ENCODE data around the gene CRAMP1.

Gene CRAMP1

DNA sequence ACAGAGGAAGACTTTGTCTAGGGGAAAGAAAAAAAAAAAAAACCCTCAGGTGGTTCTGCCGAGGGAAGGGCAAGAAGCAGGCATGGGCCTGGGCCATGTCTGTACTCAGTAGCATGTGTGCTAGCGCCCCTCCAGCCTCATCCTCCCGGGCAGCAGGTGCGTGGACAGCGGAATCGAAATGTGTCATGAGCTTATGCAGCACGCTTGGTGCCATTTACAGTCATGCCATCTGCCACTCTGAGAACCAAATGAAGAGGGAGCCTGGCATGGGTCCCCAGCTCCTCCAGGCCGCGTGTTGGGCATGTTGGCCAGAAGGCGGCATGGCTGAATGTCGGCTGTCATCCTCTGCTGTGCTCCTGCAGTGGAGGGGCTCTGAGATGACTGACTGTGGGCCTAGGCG, 31.4 kb downstream of the CRAMP1 start:
- Histone ChIP-seq H3K36me3 (ENCODE audit: control insufficient read depth, insufficient read depth, low read length) (peaks cover 98% of the 10 kb centered on the region), H3K9me3 (ENCODE audit: control insufficient read depth, low read length) (no peaks in the 10 kb centered on the region), H3K4me3 (ENCODE audit: extremely low read depth, insufficient read depth, low read length, poor library complexity, severe bottlenecking) (no peak overlapping the region), H3K4me1 (ENCODE audit: control insufficient read depth, insufficient read depth, low read length, poor library complexity, severe bottlenecking) (peaks cover 4% of the 10 kb centered on the region), H3K27ac (ENCODE audit: low read depth, low read length, severe bottlenecking) (no peak overlapping the region)
- 94 to 98% methylated on average over 12 of the region's 12 CpGs for WGBS, 2 experiments (ENCODE audit: insufficient coverage in 2 of 2)

- WGBS, 2 experiments (ENCODE audit: insufficient coverage in 2 of 2) = 86 to 91% methylated on average over 8 to 11 of the region's 13 CpGs
- Histone ChIP-seq H3K27ac (ENCODE audit: low read depth, low read length, severe bottlenecking) (no peak overlapping the region), H3K4me1 (ENCODE audit: control insufficient read depth, insufficient read depth, low read length, poor library complexity, severe bottlenecking) (peaks cover 4% of the 10 kb centered on the region), H3K4me3 (ENCODE audit: extremely low read depth, insufficient read depth, low read length, poor library complexity, severe bottlenecking) (no peak overlapping the region), H3K36me3 (ENCODE audit: control insufficient read depth, insufficient read depth, low read length) (peaks cover 87% of the 10 kb centered on the region), H3K9me3 (ENCODE audit: control insufficient read depth, low read length) (no peaks in the 10 kb centered on the region)
Measured at GRCh38 chr16:1645914-1646525, 33.9 kb downstream of the CRAMP1 start.

GRCh38 chr16:1647856-1648255, 35.7 kb downstream of the CRAMP1 start:
- Histone ChIP-seq H3K9me3 (ENCODE audit: control insufficient read depth, low read length) (no peaks in the 10 kb centered on the region), H3K36me3 (ENCODE audit: control insufficient read depth, insufficient read depth, low read length) (peaks cover 87% of the 10 kb centered on the region)
- WGBS, 2 experiments (ENCODE audit: insufficient coverage in 2 of 2) = 98 to 99% methylated on average over 13 of the region's 13 CpGs

GRCh38 chr16:1650131-1650530, 38.0 kb downstream of the CRAMP1 start:
- peaks cover 4% of the 10 kb centered on the region for H3K4me1 ChIP-seq (ENCODE audit: control insufficient read depth, insufficient read depth, low read length, poor library complexity, severe bottlenecking)
- H3K27ac ChIP-seq (ENCODE audit: low read depth, low read length, severe bottlenecking) = no peak overlapping the region
- WGBS, 2 experiments (ENCODE audit: insufficient coverage in 2 of 2) = 80 to 100% methylated on average over 1 of the region's 4 CpGs
- H3K36me3 ChIP-seq (ENCODE audit: control insufficient read depth, insufficient read depth, low read length) = peaks cover 85% of the 10 kb centered on the region
- no peaks in the 10 kb centered on the region for H3K9me3 ChIP-seq (ENCODE audit: control insufficient read depth, low read length)
- H3K4me3 ChIP-seq (ENCODE audit: extremely low read depth, insufficient read depth, low read length, poor library complexity, severe bottlenecking) = no peak overlapping the region

More at GRCh38 chr16:1647856-1648255, 35.7 kb downstream of the CRAMP1 start:
- H3K4me3 ChIP-seq (ENCODE audit: extremely low read depth, insufficient read depth, low read length, poor library complexity, severe bottlenecking) = no peak overlapping the region
- H3K27ac ChIP-seq (ENCODE audit: low read depth, low read length, severe bottlenecking) = no peak overlapping the region
- H3K4me1 ChIP-seq (ENCODE audit: control insufficient read depth, insufficient read depth, low read length, poor library complexity, severe bottlenecking) = peaks cover 4% of the 10 kb centered on the region

GRCh38 chr16:1651094-1651973, 39.2 kb downstream of the CRAMP1 start:
- 96% methylated on average over 12 of the region's 12 CpGs for WGBS, 2 experiments (ENCODE audit: insufficient coverage in 2 of 2)

DNA sequence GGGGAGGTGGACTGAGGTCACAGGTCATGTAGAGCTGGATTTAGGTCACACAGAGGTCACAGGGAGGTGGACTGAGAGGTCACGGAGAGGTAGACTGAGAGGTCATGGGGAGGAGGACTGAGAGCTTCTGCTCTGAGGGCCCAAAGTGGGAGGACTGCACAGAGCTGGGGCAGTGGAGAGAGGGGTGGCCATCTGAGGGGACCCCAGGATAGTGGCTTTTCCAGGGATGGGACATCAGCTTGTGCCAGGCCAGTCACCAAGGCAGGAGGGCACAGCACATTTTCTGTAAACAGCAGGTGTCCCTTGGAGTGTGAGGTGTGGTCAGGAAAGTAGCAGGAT, 39.8 kb downstream of the CRAMP1 start:
- no peaks in the 10 kb centered on the region for H3K4me1 ChIP-seq (ENCODE audit: control insufficient read depth, insufficient read depth, low read length, poor library complexity, severe bottlenecking)
- WGBS, 2 experiments (ENCODE audit: insufficient coverage in 2 of 2) = 88 to 100% methylated on average over 1 of the region's 1 CpG
- no peaks in the 10 kb centered on the region for H3K9me3 ChIP-seq (ENCODE audit: control insufficient read depth, low read length)
- H3K4me3 ChIP-seq (ENCODE audit: extremely low read depth, insufficient read depth, low read length, poor library complexity, severe bottlenecking) = no peak overlapping the region
- H3K27ac ChIP-seq (ENCODE audit: low read depth, low read length, severe bottlenecking) = no peak overlapping the region
- H3K36me3 ChIP-seq (ENCODE audit: control insufficient read depth, insufficient read depth, low read length) = peaks cover 85% of the 10 kb centered on the region

More at GRCh38 chr16:1651094-1651973, 39.2 kb downstream of the CRAMP1 start:
- Histone ChIP-seq H3K4me3 (ENCODE audit: extremely low read depth, insufficient read depth, low read length, poor library complexity, severe bottlenecking) (no peak overlapping the region), H3K9me3 (ENCODE audit: control insufficient read depth, low read length) (no peaks in the 10 kb centered on the region), H3K36me3 (ENCODE audit: control insufficient read depth, insufficient read depth, low read length) (peaks cover 85% of the 10 kb centered on the region), H3K4me1 (ENCODE audit: control insufficient read depth, insufficient read depth, low read length, poor library complexity, severe bottlenecking) (no peaks in the 10 kb centered on the region), H3K27ac (ENCODE audit: low read depth, low read length, severe bottlenecking) (no peak overlapping the region)

DNA sequence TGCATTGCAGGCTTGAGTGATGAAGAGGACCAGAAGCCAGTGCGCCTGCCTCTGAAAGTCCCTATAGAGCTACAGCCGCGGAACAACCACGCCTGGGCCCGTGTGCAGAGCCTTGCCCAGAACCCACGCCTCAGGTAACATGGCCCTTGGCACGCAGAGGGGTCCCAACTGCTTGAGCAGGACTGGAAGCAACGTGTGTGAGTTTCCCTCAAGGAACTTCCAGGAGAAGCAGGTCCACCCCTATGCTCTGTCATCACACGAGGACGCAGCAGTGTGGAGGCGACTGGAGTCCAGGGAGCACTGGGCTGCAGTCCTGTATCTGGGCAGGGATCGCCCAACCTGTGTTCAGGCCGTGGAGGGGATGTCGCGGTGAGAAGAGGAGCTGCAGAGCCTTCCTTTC, 40.9 kb downstream of the CRAMP1 start:
- Histone ChIP-seq H3K4me1 (ENCODE audit: control insufficient read depth, insufficient read depth, low read length, poor library complexity, severe bottlenecking) (no peaks in the 10 kb centered on the region), H3K27ac (ENCODE audit: low read depth, low read length, severe bottlenecking) (no peak overlapping the region), H3K36me3 (ENCODE audit: control insufficient read depth, insufficient read depth, low read length) (peaks cover 79% of the 10 kb centered on the region), H3K4me3 (ENCODE audit: extremely low read depth, insufficient read depth, low read length, poor library complexity, severe bottlenecking) (no peak overlapping the region), H3K9me3 (ENCODE audit: control insufficient read depth, low read length) (no peaks in the 10 kb centered on the region)
- 95% methylated on average over 14 to 15 of the region's 15 CpGs for WGBS, 2 experiments (ENCODE audit: insufficient coverage in 2 of 2)

GRCh38 chr16:1654505-1655268, 42.5 kb downstream of the CRAMP1 start:
- no peaks in the 10 kb centered on the region for H3K9me3 ChIP-seq (ENCODE audit: control insufficient read depth, low read length)
- WGBS, 2 experiments (ENCODE audit: insufficient coverage in 2 of 2) = 97% methylated on average over 27 to 32 of the region's 32 CpGs
- no peak overlapping the region for H3K27ac ChIP-seq (ENCODE audit: low read depth, low read length, severe bottlenecking)
- peaks cover 77% of the 10 kb centered on the region for H3K36me3 ChIP-seq (ENCODE audit: control insufficient read depth, insufficient read depth, low read length)
- no peak overlapping the region for H3K4me3 ChIP-seq (ENCODE audit: extremely low read depth, insufficient read depth, low read length, poor library complexity, severe bottlenecking)
- H3K4me1 ChIP-seq (ENCODE audit: control insufficient read depth, insufficient read depth, low read length, poor library complexity, severe bottlenecking) = no peaks in the 10 kb centered on the region

GRCh38 chr16:1655269-1655807, 43.2 kb downstream of the CRAMP1 start:
- Histone ChIP-seq H3K4me3 (ENCODE audit: extremely low read depth, insufficient read depth, low read length, poor library complexity, severe bottlenecking) (no peak overlapping the region), H3K9me3 (ENCODE audit: control insufficient read depth, low read length) (no peaks in the 10 kb centered on the region), H3K27ac (ENCODE audit: low read depth, low read length, severe bottlenecking) (no peak overlapping the region), H3K4me1 (ENCODE audit: control insufficient read depth, insufficient read depth, low read length, poor library complexity, severe bottlenecking) (no peaks in the 10 kb centered on the region), H3K36me3 (ENCODE audit: control insufficient read depth, insufficient read depth, low read length) (peaks cover 78% of the 10 kb centered on the region)
- 92 to 98% methylated on average over 15 to 16 of the region's 16 CpGs for WGBS, 2 experiments (ENCODE audit: insufficient coverage in 2 of 2)

DNA sequence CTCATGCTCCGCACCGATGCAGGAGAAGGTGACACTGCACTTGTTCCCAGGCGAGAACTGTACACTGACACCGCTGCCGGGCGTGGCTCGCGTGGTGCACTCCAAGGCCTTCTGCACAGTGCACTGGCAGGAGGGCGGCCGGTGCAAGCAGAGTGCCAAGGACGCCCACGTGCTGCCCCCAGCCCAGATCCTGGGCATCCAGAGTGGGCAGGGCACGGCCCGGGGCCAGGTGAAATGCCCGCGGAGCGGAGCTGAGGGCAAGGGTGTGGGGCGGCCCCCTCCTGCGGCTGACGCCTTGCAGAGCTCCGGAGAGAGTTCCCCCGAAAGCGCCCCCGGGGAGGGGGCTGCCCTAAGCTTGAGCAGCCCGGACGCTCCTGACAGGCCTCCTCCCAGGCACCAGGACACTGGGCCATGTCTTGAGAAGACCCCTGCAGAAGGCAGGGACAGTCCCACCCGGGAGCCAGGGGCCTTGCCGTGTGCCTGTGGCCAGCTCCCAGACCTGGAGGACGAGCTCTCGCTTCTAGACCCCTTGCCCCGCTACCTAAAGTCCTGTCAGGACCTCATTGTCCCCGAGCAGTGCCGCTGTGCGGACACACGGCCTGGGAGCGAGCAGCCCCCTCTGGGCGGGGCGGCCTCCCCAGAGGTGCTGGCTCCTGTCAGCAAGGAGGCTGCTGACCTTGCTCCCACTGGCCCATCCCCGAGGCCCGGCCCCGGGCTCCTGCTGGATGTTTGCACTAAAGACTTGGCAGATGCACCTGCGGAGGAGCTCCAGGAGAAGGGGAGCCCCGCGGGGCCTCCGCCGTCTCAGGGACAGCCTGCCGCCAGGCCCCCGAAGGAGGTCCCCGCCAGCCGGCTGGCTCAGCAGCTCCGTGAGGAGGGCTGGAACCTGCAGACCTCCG, 44.0 kb downstream of the CRAMP1 start:
- 96 to 98% methylated on average over 43 to 50 of the region's 52 CpGs for WGBS, 2 experiments (ENCODE audit: insufficient coverage in 2 of 2)
- Histone ChIP-seq H3K9me3 (ENCODE audit: control insufficient read depth, low read length) (no peaks in the 10 kb centered on the region), H3K4me3 (ENCODE audit: extremely low read depth, insufficient read depth, low read length, poor library complexity, severe bottlenecking) (no peak overlapping the region), H3K27ac (ENCODE audit: low read depth, low read length, severe bottlenecking) (no peak overlapping the region), H3K36me3 (ENCODE audit: control insufficient read depth, insufficient read depth, low read length) (peaks cover 78% of the 10 kb centered on the region), H3K4me1 (ENCODE audit: control insufficient read depth, insufficient read depth, low read length, poor library complexity, severe bottlenecking) (no peaks in the 10 kb centered on the region)
